CD4-positive, alpha-beta T cell treated with Interleukin-15 for 4 hours (primary cell): Measurements from ENCODE around the gene EML4.
"Not testable (repeated sequence)": the region's sequence is repeated elsewhere in the genome, so short reads cannot be mapped to it uniquely, and the experiment has no call there.

Experiments
- DNase-seq: peaks from one replicate; pipeline ENCODE4 v3.0.0-alpha.2; 2020; ENCODE audit warnings: low spot score

Gene EML4

GRCh38 chr2:42334220-42334619 lies 165.1 kb downstream of the EML4 start:
- no peak for DNase-seq

- DNase-seq: not testable (repeated sequence)
Measured at GRCh38 chr2:42334865-42335264, 165.7 kb downstream of the EML4 start.

- no peak for DNase-seq
Measured at GRCh38 chr2:42335514-42336104, 166.5 kb downstream of the EML4 start.

- DNase-seq: no peak
Measured at GRCh38 chr2:42336361-42336965, 167.3 kb downstream of the EML4 start.

- DNase-seq: no peak
Measured at GRCh38 chr2:42337356-42337820, 168.2 kb downstream of the EML4 start.

- no peak for DNase-seq
Measured at GRCh38 chr2:42337846-42338566, 168.9 kb downstream of the EML4 start.

GRCh38 chr2:42338567-42339190 lies 169.5 kb downstream of the EML4 start:
- DNase-seq: no peak

GRCh38 chr2:42339191-42339912 lies 170.2 kb downstream of the EML4 start:
- DNase-seq: no peak

GRCh38 chr2:42340045-42340937 lies 171.1 kb downstream of the EML4 start:
- DNase-seq: no peak

- no peak for DNase-seq
Measured at GRCh38 chr2:42340938-42341636, 171.9 kb downstream of the EML4 start.

- DNase-seq: no peak
Measured at GRCh38 chr2:42342061-42342794, 173.1 kb downstream of the EML4 start.

- DNase-seq: no peak
Measured at GRCh38 chr2:42342795-42343241, 173.7 kb downstream of the EML4 start.

GRCh38 chr2:42345986-42346385 lies 176.8 kb downstream of the EML4 start:
- no peak for DNase-seq

GRCh38 chr2:42346856-42347255 lies 177.7 kb downstream of the EML4 start:
- DNase-seq: not testable (repeated sequence)

GRCh38 chr2:42347518-42347917 lies 178.4 kb downstream of the EML4 start:
- DNase-seq: not testable (repeated sequence)

- no peak for DNase-seq
Measured at GRCh38 chr2:42348113-42348805, 179.1 kb downstream of the EML4 start.

GRCh38 chr2:42350434-42351063 lies 181.4 kb downstream of the EML4 start:
- DNase-seq: no peak

GRCh38 chr2:42351864-42352263 lies 182.7 kb downstream of the EML4 start:
- DNase-seq: no peak
